Activated gamma-delta T cell treated with anti-CD3 and anti-CD28 coated beads, Interleukin-2, amount 50 U/mL, for 16 hours (primary cell): ENCODE data around the gene SART1.

Source experiments
- DNase-seq: peaks from one replicate; pipeline ENCODE4 v3.0.0-alpha.2; 2020; ENCODE audit warnings: low read depth

SART1 gene

DNA sequence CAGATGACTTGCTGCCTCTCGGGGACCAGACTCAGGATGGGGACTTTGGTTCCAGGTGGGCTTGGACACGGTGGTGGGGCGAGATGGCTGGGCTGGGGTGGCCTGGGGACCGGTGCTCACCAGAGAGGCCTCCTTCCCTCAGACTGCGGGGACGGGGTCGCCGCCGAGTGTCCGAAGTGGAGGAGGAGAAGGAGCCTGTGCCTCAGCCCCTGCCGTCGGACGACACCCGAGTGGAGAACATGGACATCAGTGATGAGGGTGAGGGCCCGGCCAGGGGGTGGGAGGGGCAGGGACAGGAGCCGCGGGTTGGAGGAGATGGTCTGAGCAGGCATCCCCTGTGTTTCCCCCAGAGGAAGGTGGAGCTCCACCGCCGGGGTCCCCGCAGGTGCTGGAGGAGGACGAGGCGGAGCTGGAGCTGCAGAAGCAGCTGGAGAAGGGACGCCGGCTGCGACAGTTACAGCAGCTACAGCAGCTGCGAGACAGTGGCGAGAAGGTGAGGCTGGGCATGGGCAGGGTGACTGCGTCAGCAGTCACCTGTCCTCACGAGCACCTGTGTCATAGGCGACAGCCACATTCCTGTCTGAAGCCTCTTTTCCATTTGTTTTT lies 5.9 kb downstream of the SART1 start:
- no peak for DNase-seq

DNA sequence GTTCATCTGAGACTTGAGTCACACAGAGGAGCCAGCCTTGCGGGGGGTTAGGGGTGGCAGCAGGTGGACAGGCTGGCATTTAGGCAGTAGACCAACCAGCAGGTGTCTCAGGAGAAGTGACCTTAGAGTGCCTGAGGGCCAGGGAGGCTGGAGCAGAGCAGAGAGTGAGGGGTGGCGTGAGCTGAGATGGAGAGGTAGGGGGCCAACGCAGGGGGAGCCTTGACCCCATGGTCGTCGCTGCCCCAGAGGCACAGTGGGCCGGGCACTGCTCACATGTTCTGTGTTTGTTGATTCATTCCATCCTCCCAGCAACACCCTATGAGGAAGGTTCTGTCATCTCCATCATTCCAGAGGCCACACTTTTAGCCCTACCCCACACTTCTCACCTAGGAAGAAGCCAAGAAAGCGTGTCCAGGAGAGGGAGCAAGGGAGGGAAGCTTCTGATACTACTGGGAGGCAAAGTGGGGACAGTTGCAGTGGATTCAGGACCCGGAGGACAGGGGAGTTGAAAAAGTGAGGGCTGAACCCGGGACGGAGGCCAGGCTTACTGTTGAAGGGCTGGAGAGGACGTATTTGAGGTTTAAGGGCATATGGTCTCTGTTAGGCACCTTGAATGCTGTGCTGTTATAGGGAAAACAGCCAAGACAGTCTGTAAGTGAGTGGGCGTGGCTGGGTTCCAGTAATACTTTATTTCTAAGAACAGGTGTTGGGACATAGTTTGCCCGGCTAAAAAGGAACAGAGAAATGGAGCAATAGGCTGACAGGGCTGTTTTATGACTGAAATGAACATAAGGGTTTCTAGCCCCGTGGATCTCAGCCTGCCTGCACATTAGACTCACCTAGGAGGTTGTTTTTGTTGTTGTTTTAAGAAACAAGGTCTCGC lies 7.3 kb downstream of the SART1 start:
- no peak for DNase-seq

DNA sequence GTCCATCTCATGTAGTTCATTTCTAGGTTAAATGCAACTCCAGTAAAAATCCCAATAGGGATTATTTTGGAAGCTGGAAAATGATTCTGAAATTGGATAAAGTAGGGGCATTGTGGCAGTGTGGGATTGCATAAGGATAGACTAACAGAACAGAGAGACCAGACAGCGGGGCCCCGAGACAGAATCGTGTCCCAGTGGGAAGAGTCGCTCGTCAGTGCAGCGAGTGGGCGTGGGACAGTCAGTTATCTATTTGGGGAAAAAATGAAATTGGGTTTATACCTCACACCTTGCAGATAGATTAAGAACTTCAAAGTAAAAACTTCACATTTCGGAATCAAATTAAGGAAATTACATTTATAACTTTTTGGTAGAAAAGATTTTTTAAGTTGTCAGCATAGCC lies 10.6 kb downstream of the SART1 start:
- DNase-seq, result no peak

DNA sequence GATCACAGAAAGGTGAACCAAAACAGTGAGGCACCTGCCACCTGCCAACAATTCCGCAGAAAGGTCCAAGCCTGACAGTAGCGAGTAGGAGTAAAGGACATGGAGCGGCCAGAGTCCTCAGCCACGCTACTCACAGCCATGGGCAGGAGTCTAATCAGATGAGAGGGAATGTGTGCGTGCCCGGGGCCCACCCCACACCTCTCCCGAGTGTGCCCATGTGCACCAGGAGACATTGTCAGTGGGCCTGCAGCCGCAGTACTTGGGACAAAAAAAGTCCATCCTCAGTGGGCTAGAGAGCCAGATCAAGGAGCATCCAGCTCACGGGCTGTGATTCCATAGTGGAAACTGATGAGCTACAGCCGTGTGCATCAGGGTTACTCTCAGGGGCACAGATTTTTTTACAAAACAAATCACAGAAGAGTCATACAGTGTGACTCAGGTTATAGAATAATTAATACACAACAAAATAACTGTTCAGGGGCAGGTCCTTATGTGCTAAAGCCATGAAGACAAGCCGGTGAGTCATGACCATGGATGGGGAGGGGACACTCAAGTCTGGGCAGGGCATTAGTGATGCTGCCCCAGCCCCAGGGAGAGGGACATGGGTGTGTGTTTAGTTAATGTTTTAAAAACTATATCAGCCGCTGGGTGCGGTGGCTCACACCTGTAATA lies 12.0 kb downstream of the SART1 start:
- DNase-seq, result no peak

DNA sequence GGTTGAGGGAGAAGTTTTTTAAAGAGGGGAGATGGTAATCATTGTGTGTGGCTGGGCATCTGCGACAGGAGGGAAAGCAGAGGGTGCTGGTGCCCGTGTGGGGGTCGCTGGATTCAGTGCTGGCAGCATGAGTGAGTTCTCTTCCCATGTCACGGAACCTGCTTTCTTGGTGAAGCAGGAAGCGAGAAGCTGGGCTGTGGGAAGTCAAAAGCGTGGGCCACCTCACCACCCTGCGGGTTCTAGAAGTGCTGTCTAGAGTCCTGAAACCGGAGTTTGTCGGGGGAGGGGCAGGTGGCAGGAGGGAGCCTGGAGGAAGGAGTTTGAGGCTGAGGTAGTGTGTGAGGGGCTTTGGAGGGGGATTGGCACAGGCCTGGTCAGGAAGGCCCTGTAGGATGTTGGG lies 14.2 kb downstream of the SART1 start:
- DNase-seq, result no peak

DNA sequence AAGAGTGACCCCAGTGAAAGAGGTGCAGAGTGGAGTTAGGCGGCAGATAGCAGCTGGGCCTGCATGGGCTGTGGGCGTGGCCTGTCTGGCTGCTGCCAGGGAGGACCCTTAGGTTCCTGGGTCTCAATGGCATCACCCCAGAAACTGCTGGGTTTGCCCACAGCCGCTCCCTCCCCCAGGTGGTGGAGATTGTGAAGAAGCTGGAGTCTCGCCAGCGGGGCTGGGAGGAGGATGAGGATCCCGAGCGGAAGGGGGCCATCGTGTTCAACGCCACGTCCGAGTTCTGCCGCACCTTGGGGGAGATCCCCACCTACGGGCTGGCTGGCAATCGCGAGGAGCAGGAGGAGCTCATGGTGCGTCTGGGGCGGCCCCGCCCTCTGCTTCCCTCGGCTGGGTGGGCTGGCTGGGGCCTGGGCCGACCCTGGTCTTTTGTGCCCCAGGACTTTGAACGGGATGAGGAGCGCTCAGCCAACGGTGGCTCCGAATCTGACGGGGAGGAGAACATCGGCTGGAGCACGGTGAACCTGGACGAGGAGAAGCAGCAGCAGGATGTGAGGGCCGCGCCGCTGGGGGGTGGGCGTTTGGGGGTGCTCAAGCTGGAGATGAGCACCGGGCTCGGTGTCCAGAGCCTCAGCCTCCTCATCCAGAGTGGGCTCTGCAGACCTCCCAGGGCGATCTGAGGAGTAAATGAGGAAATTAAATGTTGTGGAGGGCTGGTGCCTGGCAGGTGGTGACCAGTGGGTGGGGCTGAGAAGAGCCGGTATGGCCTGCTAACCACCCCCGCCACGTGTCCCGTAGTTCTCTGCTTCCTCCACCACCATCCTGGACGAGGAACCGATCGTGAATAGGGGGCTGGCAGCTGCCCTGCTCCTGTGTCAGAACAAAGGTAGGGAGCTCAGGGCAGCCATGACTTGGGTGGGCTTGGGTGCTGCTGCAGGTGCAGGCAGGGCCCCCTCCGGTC lies 15.0 kb downstream of the SART1 start:
- DNase-seq, result no peak

DNA sequence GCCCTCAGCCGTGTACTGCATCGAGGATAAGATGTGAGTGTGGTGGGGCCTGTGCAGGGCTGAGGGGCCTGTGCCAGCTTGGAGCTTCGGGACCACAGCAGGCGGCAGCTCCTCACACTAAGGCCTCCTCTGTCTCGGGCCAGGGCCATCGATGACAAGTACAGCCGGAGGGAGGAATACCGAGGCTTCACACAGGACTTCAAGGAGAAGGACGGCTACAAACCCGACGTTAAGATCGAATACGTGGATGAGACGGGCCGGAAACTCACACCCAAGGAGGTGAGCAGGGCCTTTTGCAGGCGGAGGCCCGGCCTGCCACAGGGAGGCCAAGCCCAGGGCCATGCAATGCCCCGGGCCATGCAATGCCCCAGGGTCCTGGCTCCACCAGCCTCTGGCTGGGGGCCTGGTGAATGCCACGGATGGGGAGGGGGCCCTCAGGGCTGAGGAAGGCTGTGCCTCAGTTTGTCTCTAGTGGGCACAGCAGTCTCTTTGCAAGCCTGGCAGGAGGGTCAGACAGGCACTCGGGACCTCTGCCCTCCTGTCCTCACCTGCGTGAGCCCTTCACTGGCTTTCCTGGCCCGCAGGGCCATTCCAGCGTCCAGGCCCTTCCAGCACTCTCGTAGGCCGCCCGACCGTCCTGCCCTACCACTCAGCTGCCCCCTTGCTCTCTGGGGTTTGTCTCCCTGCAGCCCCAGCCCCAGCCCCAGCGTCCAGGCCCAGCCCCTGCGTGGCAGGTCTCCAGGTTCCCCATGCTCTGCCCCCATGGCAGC lies 16.3 kb downstream of the SART1 start:
- no peak for DNase-seq

DNA sequence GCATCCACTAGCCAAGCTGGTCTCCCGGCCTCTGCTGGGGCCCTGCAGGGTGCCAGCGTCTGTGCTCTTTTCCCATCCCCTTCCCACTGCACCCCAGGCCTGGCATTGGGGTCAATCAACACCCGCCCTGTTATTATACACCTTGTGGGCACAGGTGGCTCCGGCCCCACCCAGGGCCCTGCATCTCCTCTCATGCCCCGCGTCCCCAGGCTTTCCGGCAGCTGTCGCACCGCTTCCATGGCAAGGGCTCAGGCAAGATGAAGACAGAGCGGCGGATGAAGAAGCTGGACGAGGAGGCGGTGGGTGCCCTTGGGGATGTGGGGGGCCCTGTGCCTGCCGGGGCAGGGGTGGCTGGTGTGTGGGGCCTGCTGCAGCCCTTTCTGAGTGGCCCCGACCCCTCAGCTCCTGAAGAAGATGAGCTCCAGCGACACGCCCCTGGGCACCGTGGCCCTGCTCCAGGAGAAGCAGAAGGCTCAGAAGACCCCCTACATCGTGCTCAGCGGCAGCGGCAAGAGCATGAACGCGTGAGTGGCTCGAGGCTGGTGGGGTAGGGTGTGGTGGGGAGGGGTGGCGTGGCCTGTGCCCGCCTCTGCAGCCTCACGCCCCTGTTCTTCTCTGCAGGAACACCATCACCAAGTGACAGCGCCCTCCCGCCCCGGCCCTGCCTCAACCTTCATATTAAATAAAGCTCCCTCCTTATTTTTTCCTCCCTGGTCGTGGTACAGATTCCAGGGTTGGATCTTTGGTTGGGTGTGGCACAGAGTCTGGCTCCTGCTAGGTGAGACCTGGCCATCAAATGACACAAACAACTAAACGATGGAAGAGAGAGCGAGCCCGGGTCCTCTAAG lies 17.1 kb downstream of the SART1 start:
- DNase-seq, result no peak

DNA sequence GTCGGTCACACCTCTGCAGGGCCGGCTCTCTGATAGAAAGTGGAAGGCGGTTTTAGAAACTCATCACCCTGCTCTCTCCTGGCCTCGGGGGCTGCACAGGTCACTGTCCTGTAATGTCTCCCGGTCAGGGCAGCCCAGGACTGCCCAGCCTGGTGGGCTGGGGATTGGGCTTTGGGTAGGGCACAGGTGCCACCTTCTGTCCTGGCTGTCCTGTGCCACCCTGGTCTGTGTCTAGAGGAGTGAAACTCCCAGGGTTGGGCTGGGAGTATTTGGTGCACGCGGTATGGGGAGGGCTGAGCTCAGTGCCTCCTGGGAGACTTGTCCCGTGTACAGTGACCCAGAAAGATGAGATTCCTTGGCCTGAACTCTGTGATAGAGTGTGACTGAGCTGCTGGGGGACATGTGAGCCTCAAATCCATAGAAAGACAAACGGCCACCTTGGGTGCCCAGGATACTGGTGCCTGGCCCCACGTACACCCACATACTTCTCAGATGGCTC lies 17.8 kb downstream of the SART1 start:
- DNase-seq, result no peak

DNA sequence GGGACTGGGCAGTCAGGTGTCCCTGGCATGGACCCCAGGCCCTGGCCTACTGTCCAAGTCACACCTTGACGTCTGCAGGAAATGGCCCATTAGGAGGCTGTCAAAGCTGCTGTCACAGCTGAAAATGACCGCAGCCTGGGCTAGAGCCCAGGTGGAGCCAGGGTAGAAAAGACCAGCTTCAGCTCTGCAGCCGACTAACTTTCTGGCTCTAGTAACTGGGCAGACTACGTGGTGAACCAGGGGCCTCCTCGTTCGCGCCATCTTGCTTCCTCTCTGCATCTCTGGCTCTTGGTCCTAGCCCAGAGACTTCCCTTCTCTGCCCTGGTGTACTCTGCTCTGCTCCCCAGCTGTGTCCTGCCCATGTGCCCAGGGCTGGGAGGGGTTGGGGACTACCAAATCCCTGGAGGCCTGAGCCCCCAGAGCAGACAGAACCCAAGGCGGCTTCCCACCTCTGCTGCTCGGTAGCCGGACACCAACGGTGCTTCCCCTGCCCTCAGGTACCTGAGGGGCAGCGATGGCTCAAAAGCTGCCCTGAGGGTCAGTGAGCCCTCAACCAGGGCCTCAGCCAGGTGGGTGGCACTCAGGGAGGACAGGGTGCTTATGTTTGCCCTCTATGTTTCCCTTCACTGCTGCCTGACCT lies 19.7 kb downstream of the SART1 start:
- DNase-seq, result no peak

DNA sequence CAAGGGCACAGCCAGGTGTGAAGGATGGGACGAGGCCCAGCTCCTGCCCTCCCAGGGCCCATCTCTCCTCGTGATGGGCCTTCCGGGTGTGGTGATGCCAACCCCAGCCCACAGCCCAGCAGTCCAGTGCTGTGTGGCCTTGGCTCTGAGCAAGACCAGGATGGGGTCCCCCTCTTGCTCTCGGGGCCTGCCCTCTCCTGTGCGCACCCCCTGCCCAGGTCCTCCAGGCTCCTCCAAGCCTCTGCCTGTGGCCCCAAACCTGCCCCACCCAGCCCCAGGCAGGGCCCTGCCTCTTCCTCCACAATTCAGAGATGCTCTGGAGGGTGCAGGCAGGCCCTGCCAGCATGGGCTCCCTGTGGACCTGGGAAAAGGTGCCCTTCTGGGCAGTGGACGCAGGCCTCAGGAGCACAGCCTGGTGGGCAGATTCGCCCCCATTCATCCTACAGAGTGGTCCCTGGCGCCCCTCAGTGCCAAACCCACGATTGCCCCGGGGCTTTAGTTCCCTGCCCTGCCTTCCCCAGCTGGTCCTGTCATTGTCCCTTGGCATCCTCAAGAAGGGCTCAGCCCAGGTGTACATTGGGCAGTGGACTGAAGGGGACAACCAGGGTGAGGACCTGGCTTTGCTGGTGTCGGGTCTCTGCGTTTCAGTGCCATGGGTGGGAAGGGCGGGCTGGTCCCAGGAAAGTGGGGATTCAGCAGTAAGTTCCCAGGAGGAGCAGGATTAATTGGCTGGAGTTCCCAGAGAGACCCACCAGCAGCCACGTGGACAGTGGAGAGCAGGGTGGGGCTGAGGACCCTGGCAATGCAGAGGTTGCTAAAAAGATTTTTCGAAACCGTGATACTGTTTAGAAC lies 20.7 kb downstream of the SART1 start:
- DNase-seq, result no peak

DNA sequence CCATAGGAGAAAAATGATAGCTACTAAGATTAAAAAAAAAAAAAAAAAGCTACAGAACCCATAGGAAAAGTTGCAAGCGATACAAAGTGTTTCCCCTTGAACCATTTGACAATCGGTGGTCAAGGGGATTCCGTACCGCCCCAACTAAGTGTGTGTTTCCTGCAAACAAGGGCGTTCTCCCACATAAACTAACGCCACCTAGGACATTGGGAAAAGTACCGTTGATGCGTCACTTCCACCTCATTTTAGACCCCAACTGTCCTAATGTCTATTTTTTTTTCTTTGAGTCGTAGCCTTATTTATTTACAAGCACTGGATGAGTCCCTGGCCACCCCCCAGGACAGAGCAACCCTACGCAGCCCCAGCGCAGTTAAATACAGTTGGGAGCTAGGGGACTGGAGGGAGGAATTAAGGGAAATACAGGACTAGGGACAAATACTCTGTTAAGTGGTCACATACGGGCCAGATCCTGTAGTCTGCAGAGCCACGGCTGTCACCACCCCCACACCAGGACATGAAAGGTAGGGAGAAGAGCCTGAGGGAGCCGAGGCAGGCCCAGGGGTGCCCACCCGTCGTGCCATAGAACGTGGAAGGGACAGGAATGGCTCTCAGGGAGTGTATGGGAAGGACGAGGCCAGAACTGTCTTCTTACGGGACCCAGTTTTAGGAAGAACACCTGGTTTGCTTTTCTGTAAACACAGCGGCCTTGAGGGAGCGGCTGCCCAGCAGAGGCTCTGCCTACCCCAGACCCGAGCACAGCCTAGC lies 21.5 kb downstream of the SART1 start:
- DNase-seq, result no peak

DNA sequence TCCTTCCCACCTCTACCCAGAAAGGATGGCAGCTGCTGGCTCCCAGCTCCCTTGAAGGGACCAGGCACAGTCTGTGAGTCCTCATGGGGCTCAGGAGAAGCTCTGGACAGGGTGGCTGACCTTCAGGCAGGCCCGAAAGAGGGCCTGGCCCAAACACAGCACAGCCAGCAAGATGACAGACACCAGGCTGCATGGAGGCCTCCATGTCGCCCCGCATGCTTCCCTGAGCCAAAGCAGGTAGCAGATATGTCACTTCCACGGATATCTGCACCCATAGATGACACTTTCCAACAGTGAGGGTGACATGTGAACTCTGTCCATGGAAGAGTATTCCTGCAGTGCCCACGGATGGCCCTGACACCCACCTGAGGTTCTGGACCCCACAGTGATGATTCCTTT lies 22.1 kb downstream of the SART1 start:
- no peak for DNase-seq

DNA sequence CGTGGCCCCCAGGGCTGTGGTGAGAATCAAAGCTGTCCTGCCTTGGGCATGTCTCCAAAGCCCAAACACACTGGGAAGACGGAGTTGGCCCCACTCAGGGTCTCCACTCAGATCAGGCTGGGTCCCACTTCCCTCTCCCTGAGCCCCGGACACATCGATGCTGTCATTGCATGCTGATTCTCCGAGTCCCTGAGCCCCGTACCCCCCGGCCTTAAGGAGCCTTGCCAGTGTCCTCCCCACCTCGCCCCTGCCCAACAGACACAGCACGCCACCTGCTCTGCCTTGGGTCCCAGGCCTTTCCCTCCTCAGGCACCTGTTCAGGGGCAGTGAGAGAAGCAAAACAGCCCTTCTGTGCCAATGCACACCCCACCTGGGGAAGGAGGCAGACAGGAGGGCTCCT lies 25.8 kb downstream of the SART1 start:
- DNase-seq, result no peak

DNA sequence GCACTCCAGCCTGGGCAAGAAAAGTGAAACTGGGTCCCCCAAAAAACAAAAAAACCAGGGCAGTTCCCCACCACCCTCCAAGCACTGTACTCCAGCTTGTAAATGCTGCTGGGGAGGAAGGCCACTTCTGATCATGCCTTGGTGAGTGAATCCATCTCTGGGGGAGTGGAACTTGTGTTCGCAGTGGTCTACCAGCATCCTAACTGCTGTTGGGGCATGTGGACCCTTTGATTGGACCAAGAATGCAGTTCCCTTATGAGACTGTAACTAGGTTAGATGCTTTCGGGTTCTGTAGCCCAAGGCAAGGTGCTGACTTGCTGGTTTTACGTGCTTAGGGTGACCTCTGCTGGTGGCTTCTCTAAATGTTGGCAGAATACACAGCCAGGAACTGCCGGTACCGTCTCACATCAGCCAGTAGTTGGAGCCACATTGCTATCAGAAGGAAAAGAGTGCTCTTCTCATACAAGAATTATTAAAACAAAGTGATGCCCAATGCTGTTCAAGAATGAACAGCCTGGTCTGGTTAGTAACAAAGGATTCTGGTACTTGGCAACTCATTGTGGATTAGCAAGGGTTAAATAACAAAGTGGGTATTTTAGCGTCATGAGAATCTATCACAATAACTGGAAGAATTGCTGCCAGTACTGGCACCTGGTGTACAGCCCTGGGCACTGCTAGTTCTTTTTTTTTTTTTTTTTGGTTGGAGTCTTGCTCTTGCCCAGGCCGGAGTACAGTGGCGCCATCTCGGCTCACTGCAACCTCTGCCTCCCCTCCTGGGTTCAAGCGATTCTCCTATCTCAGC lies 27.5 kb downstream of the SART1 start:
- peak; percentile 91 for DNase-seq

DNA sequence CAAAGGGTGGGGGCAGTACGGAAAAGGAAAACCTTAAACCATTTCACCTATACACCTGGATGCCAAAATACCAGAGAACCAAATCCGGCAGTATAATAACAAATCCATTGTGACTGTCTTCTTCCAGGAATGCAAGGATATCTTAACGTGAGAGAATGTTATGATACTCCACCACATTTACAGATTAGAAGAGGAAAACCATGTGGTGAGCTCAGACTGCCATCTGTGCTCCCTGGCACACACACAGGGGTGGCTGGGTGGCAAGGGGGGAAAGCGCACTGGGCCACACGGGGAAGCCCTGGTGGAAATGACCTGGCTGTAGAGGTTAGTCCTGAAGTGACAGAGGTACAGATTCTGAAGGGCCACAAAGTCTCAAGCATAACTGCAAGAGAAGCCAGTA lies 30.5 kb downstream of the SART1 start:
- DNase-seq, result no peak

DNA sequence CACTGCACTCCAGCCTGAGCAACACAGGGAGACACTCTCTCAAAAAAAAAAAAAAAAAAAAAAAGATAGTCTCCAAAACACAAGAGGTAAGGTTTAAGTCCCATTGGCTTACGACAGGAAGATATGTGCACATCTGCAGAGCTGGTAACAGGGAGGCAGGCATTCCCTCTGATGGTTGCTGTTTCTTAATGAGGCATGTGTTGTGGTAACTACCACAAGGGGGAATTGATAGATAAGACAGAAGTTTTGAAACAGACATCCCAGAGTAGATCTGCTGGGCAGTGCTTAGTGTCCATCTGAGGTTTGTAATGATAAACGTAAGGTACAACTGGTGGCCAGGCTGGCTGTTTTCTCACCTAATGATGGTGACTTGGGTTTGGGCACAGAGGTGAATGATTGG lies 35.8 kb downstream of the SART1 start:
- no peak for DNase-seq
